ENCODE measurements around the gene ARL4D.

ARL4D gene

GRCh38 chr17:43410557-43411368 lies 12.0 kb downstream of the ARL4D start:
- TF ChIP-seq, protein P1, sequence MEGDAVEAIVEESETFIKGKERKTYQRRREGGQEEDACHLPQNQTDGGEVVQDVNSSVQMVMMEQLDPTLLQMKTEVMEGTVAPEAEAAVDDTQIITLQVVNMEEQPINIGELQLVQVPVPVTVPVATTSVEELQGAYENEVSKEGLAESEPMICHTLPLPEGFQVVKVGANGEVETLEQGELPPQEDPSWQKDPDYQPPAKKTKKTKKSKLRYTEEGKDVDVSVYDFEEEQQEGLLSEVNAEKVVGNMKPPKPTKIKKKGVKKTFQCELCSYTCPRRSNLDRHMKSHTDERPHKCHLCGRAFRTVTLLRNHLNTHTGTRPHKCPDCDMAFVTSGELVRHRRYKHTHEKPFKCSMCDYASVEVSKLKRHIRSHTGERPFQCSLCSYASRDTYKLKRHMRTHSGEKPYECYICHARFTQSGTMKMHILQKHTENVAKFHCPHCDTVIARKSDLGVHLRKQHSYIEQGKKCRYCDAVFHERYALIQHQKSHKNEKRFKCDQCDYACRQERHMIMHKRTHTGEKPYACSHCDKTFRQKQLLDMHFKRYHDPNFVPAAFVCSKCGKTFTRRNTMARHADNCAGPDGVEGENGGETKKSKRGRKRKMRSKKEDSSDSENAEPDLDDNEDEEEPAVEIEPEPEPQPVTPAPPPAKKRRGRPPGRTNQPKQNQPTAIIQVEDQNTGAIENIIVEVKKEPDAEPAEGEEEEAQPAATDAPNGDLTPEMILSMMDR (IDR thresholded peaks at IDR 0.05; ENCODE audit: low read depth, low read length, missing control alignments): no peak
- Histone ChIP-seq H3K36me3 (replicated peaks) (no peaks in the 10 kb centered on the region), H3K27me3 (replicated peaks) (no peaks in the 10 kb centered on the region), H3K4me3 (ENCODE audit: low read depth, low read length) (no peak overlapping the region), H3K27ac (no peak overlapping the region)
- in situ Hi-C loops (cut with HindIII; ENCODE audit: low pct_ligation_motif_present, low sequenced_read_pairs): no loop called here
- no peak for DNase-seq

- no peaks in the 10 kb centered on the region for H3K36me3 ChIP-seq (replicated peaks)
- in situ Hi-C loops (cut with HindIII; ENCODE audit: low pct_ligation_motif_present, low sequenced_read_pairs): no loop called here
- no peak overlapping the region for H3K4me3 ChIP-seq (ENCODE audit: low read depth, low read length)
- H3K27ac ChIP-seq: no peak overlapping the region
- H3K27me3 ChIP-seq (replicated peaks): no peaks in the 10 kb centered on the region
- TF ChIP-seq, protein P1 (IDR thresholded peaks at IDR 0.05; ENCODE audit: low read depth, low read length, missing control alignments): no peak
- no peak for DNase-seq
Observed at GRCh38 chr17:43411369-43411677, 12.5 kb downstream of the ARL4D start.

GRCh38 chr17:43411749-43412148 lies 13.0 kb downstream of the ARL4D start:
- in situ Hi-C loops (cut with HindIII; ENCODE audit: low pct_ligation_motif_present, low sequenced_read_pairs): no loop called here
- Histone ChIP-seq H3K4me3 (ENCODE audit: low read depth, low read length) (no peak overlapping the region), H3K27ac (no peak overlapping the region), H3K36me3 (replicated peaks) (no peaks in the 10 kb centered on the region), H3K27me3 (replicated peaks) (no peaks in the 10 kb centered on the region)
- DNase-seq: no peak
- TF ChIP-seq, protein P1 (IDR thresholded peaks at IDR 0.05; ENCODE audit: low read depth, low read length, missing control alignments): no peak

DNA sequence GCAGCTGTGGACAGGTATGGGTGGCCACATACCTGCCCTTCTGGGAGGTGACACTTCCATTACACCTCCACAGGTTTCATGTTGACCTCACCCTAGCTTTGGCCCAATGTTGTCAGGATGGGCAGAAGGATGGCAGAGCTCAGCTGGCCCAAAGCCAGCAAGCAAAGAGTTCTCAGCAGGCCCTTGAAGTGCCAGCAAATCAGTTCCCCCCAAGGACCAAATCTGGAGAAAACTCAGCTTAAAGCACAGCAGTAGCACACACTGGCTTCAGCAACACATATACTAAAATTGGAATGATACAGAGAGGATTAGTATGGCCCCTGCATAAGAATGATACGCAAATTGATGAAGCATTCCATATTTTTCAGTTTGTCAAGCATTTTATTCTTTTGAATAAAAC lies 13.4 kb downstream of the ARL4D start:
- H3K27me3 ChIP-seq (replicated peaks): no peaks in the 10 kb centered on the region
- no peak overlapping the region for H3K27ac ChIP-seq
- in situ Hi-C loops (cut with HindIII; ENCODE audit: low pct_ligation_motif_present, low sequenced_read_pairs): no loop called here
- no peaks in the 10 kb centered on the region for H3K36me3 ChIP-seq (replicated peaks)
- DNase-seq: no peak
- TF ChIP-seq, protein P1 (IDR thresholded peaks at IDR 0.05; ENCODE audit: low read depth, low read length, missing control alignments): no peak
- no peak overlapping the region for H3K4me3 ChIP-seq (ENCODE audit: low read depth, low read length)

DNA sequence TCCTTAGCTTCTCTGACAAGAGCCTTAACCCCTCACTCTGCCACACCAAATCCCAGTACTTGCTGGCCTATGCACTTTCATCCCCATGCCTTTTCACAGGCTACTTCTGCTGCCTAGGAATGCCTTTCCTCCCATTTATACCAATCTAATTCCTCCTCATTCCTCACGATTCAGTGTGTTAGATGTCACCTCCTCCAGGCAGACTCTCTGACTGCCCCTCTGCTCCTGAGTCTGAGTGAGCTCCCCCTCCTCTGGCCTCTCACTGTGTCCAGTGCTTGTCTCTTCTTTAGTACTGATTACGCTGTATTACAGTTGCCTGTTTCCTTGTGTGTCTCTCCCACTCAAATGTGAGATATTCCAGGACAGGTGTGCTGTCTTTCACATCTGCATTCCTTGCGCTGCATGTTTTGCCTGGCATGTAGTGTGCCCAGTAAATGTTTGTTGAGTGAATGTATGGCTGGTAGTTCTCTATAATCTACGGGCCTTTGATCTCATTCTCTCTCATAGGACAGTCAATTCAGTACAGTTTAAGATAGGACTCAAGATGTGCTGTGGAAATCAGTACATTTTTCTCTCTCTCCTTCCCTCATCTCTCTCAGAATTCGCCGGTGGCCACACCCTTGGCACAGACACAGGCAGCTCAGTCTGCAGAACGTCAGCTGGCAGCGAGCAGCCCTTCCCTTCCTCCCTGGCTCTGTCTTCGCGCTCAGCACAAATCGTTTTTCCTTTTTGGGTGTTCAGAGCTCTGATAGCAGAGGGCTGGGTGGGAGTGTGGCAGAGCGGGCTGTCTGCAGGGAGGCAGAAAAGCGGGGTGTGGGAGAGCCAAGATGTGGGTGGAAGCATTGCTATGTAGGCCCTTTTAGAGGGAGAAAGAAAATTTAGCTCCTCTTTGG lies 18.5 kb downstream of the ARL4D start:
- DNase-seq: no peak
- in situ Hi-C loops (cut with HindIII; ENCODE audit: low pct_ligation_motif_present, low sequenced_read_pairs): no loop called here
- no peak overlapping the region for H3K4me3 ChIP-seq (ENCODE audit: low read depth, low read length)
- H3K36me3 ChIP-seq (replicated peaks): no peaks in the 10 kb centered on the region
- H3K27ac ChIP-seq: no peak overlapping the region
- no peaks in the 10 kb centered on the region for H3K27me3 ChIP-seq (replicated peaks)
- TF ChIP-seq, protein P1 (IDR thresholded peaks at IDR 0.05; ENCODE audit: low read depth, low read length, missing control alignments): no peak
